ENCODE measurements around the gene CRYAA.
"Not testable (repeated sequence)": the region's sequence is repeated elsewhere in the genome, so short reads cannot be mapped to it uniquely, and the experiment has no call there.

DNA sequence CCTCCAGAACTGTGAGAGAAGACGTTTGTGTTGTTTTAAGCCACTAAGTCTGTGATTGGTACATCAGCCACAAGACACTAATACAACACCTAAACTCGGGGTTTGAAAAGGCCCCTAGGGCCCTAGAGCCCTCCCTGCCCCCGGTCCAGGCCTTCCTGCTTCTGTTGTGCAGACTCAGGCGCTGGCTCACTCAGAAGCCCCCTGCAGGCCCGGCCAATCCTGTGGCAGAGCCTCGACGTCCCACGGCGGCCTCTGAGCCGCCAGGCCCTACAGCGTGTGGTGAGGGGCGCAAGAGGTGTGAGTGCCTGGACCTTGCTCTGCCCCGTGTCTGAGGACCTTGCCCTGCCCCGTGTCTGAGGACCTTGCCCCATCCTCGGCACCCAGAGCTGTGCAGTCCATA is 3.1 kb upstream of the CRYAA start:
- TF ChIP-seq, protein P1, sequence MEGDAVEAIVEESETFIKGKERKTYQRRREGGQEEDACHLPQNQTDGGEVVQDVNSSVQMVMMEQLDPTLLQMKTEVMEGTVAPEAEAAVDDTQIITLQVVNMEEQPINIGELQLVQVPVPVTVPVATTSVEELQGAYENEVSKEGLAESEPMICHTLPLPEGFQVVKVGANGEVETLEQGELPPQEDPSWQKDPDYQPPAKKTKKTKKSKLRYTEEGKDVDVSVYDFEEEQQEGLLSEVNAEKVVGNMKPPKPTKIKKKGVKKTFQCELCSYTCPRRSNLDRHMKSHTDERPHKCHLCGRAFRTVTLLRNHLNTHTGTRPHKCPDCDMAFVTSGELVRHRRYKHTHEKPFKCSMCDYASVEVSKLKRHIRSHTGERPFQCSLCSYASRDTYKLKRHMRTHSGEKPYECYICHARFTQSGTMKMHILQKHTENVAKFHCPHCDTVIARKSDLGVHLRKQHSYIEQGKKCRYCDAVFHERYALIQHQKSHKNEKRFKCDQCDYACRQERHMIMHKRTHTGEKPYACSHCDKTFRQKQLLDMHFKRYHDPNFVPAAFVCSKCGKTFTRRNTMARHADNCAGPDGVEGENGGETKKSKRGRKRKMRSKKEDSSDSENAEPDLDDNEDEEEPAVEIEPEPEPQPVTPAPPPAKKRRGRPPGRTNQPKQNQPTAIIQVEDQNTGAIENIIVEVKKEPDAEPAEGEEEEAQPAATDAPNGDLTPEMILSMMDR (IDR thresholded peaks at IDR 0.05), result not testable (repeated sequence)
- TF ChIP-seq POLR2A (IDR thresholded peaks at IDR 0.05), result not testable (repeated sequence)

All from breast epithelium (tissue), 3 donors.